NCI-H1092 (cell line): Measurements from ENCODE around the gene BBIP1.
"Not testable (repeated sequence)": the region's sequence is repeated elsewhere in the genome, so short reads cannot be mapped to it uniquely, and the experiment has no call there.

Source experiments
- DNase-seq: peaks from one replicate; lab custom pipeline; 2025; lab: John Stamatoyannopoulos, UW

The BBIP1 gene

GRCh38 chr10:110923856-110924493, 5.0 kb upstream of the BBIP1 start:
- DNase-seq, result no peak

- DNase-seq, result no peak
Measured at GRCh38 chr10:110919971-110920881, 1.2 kb upstream of the BBIP1 start.

- DNase-seq, result peak; percentile 61
Measured at GRCh38 chr10:110919349-110919931, 460 bp upstream of the BBIP1 start, which contains the start of gene SHOC2. TSS of gene SHOC2 (plus strand) at chr10:110919604. CDS start at chr10:110964359, 44,755 bp downstream.

- no peak for DNase-seq
Measured at GRCh38 chr10:110918269-110918642, 724 bp downstream of the BBIP1 start.

GRCh38 chr10:110916554-110917346, 2.2 kb downstream of the BBIP1 start:
- DNase-seq, result no peak

GRCh38 chr10:110915600-110915999, 3.4 kb downstream of the BBIP1 start:
- not testable (repeated sequence) for DNase-seq

GRCh38 chr10:110915035-110915434, 3.9 kb downstream of the BBIP1 start:
- no peak for DNase-seq

GRCh38 chr10:110914431-110914830, 4.5 kb downstream of the BBIP1 start:
- no peak for DNase-seq

GRCh38 chr10:110912374-110912773, 6.6 kb downstream of the BBIP1 start:
- no peak for DNase-seq

GRCh38 chr10:110910138-110910537, 8.8 kb downstream of the BBIP1 start:
- no peak for DNase-seq

- DNase-seq, result no peak
Measured at GRCh38 chr10:110903280-110904278, 15.4 kb downstream of the BBIP1 start.

- DNase-seq, result no peak
Measured at GRCh38 chr10:110901954-110902819, 16.8 kb downstream of the BBIP1 start.

- DNase-seq, result no peak
Measured at GRCh38 chr10:110900983-110901382, 18.0 kb downstream of the BBIP1 start.

GRCh38 chr10:110898391-110898790, 20.6 kb downstream of the BBIP1 start:
- no peak for DNase-seq

GRCh38 chr10:110897184-110897583, 21.8 kb downstream of the BBIP1 start:
- DNase-seq, result no peak

GRCh38 chr10:110893559-110894179, 25.3 kb downstream of the BBIP1 start:
- DNase-seq, result no peak

GRCh38 chr10:110892602-110893288, 26.2 kb downstream of the BBIP1 start:
- no peak for DNase-seq

GRCh38 chr10:110887560-110887959, 31.4 kb downstream of the BBIP1 start:
- no peak for DNase-seq
